Measurements from ENCODE around the gene ARMC5. TPM values are rescaled to one million over a fixed set of nuclear protein-coding genes. Genes with fewer than 3 reads are reported as not detected.
"Not testable (repeated sequence)": the region's sequence is repeated elsewhere in the genome, so short reads cannot be mapped to it uniquely, and the experiment has no call there.

Gene ARMC5
- total RNA-seq, 1 experiment from 2014 or later: 12.7 TPM

DNA sequence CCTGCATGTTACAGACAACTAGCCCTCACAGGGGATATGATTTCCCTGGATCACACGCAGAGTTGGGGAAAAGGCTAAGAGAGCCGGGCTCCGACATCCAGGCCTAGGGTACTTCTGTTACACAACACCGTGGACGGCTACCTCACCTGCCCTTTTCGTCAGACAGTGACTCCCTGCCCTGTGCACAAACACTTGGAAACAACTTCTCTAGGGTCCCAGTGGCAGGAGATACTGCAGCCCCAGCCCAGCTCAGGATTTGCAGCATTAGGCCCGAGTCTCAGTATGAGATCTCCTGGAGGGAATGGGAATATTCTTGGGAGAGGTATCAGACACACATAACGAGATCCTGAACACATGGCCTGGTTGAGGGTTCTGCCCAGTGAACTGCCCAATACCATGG is 40.6 kb downstream of the ARMC5 start:
- no peak overlapping the region for H3K4me3 ChIP-seq
- peaks cover 26% of the 10 kb centered on the region for H3K36me3 ChIP-seq
- no peak for DNase-seq
- no peaks in the 10 kb centered on the region for H3K9me3 ChIP-seq
- H3K27me3 ChIP-seq: no peaks in the 10 kb centered on the region

GRCh38 chr16:31501226-31501965 is 42.1 kb downstream of the ARMC5 start:
- H3K27me3 ChIP-seq: no peaks in the 10 kb centered on the region
- no peaks in the 10 kb centered on the region for H3K9me3 ChIP-seq
- peaks cover 36% of the 10 kb centered on the region for H3K36me3 ChIP-seq
- no peak overlapping the region for H3K4me3 ChIP-seq
- DNase-seq: no peak

- no peak for DNase-seq
- no peaks in the 10 kb centered on the region for H3K27me3 ChIP-seq
- no peaks in the 10 kb centered on the region for H3K9me3 ChIP-seq
- peaks cover 38% of the 10 kb centered on the region for H3K36me3 ChIP-seq
- H3K4me3 ChIP-seq: no peak overlapping the region
Observed at GRCh38 chr16:31501966-31502348, 42.7 kb downstream of the ARMC5 start.

DNA sequence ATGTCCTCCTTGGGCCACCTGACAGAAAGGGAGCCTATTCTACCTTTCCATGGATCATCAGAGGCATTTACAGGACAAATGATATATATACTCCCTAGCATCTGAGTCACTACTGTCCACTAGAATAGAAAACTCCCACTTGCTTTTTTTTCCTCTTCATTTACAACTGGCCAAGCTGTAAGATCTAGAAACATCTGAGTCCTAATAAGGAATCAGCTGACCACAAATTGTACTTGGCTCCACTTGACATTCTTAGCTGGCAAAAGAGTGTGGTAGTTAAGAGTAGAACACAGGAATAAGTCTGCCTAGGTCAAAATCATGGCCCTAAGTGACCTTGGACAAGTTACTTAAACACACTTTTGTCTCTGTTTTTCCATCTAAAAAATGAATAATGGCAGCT is 43.7 kb downstream of the ARMC5 start:
- no peaks in the 10 kb centered on the region for H3K9me3 ChIP-seq
- no peaks in the 10 kb centered on the region for H3K27me3 ChIP-seq
- DNase-seq: no peak

GRCh38 chr16:31503555-31503954 is 44.3 kb downstream of the ARMC5 start:
- peaks cover 39% of the 10 kb centered on the region for H3K36me3 ChIP-seq
- H3K27me3 ChIP-seq, DNase-seq, H3K4me3 ChIP-seq, H3K9me3 ChIP-seq: not testable (repeated sequence)

More for the DNA sequence above, 43.7 kb downstream of the ARMC5 start:
- Histone ChIP-seq H3K4me3 (no peak overlapping the region), H3K36me3 (peaks cover 41% of the 10 kb centered on the region)

DNA sequence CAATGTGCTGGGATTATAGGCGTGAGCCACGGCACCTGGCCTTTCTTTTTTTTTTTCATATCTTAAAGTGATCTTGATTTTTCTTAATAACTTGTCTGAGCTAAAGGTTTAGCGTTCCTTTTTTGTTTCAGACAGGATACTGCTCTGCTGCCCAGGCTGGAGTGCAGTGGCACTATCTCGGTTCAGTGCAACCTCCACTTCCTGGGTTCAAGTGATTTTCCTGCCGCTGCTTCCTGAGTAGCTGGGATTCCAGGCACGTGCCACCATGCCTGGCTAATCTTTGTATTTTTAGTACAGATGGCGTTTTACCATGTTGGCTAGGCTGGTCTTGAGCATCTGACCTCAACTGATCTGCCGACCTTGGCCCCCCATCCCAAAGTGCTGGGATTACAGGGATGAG is 44.9 kb downstream of the ARMC5 start:
- Histone ChIP-seq H3K4me3 (no peak overlapping the region), H3K27me3 (no peaks in the 10 kb centered on the region), H3K36me3 (peaks cover 33% of the 10 kb centered on the region), H3K9me3 (no peaks in the 10 kb centered on the region)
- no peak for DNase-seq

- DNase-seq: no peak
- H3K4me3 ChIP-seq: no peak overlapping the region
- peaks cover 24% of the 10 kb centered on the region for H3K36me3 ChIP-seq
- no peaks in the 10 kb centered on the region for H3K9me3 ChIP-seq
- H3K27me3 ChIP-seq: no peaks in the 10 kb centered on the region
Observed at GRCh38 chr16:31505483-31505882, 46.2 kb downstream of the ARMC5 start.

- Histone ChIP-seq H3K9me3 (peaks cover 4% of the 10 kb centered on the region), H3K27me3 (no peaks in the 10 kb centered on the region), H3K4me3 (peak overlapping the region; percentile 84), H3K36me3 (peaks cover 23% of the 10 kb centered on the region)
- no peak for DNase-seq
Observed at GRCh38 chr16:31507617-31507928, 48.3 kb downstream of the ARMC5 start.

DNA sequence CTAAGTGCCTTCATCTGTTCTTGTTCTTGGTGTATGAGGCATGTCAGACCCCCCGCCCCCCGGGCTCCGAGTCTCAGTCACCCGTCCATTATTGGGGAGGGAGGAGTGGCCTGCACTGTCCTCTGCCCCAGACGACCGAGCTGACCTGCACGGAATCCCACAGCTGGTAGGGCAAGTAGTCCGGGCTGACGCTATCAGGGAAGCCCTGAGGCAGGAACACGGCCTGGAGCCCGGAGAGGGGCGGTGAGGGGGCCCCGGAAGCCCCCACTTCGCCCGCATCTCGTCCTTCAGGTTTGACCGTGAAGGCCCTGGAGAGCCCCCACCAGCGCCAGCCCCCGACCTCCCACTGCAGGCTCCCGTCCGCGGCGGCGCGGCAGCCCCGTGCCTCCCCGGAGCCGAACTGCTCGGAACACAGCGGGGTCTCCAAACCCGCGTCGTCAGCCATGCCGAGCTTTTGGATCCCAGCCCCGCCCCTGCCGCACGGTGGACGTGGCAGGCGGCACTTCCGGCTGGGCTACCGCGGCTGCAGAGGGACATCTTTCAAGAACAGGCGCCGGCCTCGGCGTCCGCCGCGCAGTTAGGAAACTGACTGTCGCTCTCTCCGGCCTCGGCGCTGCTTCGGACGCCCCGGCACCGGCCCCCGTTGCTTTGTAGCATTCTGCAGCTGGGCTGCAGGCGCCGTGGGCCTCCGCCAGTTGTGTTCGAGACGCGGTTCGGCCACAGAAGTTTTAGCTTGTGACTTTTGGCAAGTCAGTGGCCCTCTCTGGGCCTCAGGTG is 48.8 kb downstream of the ARMC5 start, which contains the start of gene RUSF1:
RUSF1 (minus strand) TSS at position 463 of the 777 bp plus-strand sequence; CDS start at position 445, 18 bp downstream.
- Histone ChIP-seq H3K27me3 (no peaks in the 10 kb centered on the region), H3K9me3 (peaks cover 8% of the 10 kb centered on the region), H3K36me3 (peaks cover 23% of the 10 kb centered on the region), H3K4me3 (peak within 1 kb of the TSS; percentile 84)
- DNase-seq: peak; percentile 95

- Histone ChIP-seq H3K27me3 (no peaks in the 10 kb centered on the region), H3K9me3 (peaks cover 8% of the 10 kb centered on the region), H3K4me3 (peak overlapping the region; percentile 84), H3K36me3 (peaks cover 17% of the 10 kb centered on the region)
- DNase-seq: no peak
Observed at GRCh38 chr16:31508706-31509195, 49.5 kb downstream of the ARMC5 start.

- no peaks in the 10 kb centered on the region for H3K36me3 ChIP-seq
- DNase-seq: peak; percentile 44
- H3K4me3 ChIP-seq: no peak overlapping the region
- H3K9me3 ChIP-seq: peaks cover 8% of the 10 kb centered on the region
- no peaks in the 10 kb centered on the region; the same call in 1 of the 2 replicates for H3K27me3 ChIP-seq
Observed at GRCh38 chr16:31513126-31513525, 53.8 kb downstream of the ARMC5 start.

- H3K9me3 ChIP-seq: peaks cover 8% of the 10 kb centered on the region
- DNase-seq: no peak
Observed at GRCh38 chr16:31513884-31514283, 54.6 kb downstream of the ARMC5 start.

More at GRCh38 chr16:31513884-31514283, 54.6 kb downstream of the ARMC5 start:
- Histone ChIP-seq H3K27me3 (no peaks in the 10 kb centered on the region; the same call in 1 of the 2 replicates), H3K4me3 (no peak overlapping the region), H3K36me3 (no peaks in the 10 kb centered on the region)

Other genes starting within 250 kb of the ARMC5 start
- not detected in 2 replicates for gene TRIM72, start 245.4 kb upstream of the ARMC5 start, total RNA-seq (2014; rRNA removed; shearing (Covaris generic); ENCODE audit: low replicate concordance)
- not detected in 2 replicates for gene PYDC1, start 242.4 kb upstream of the ARMC5 start, total RNA-seq (2014; rRNA removed; shearing (Covaris generic); ENCODE audit: low replicate concordance)
- not detected in 2 replicates for gene ITGAM, start 199.5 kb upstream of the ARMC5 start, total RNA-seq (2014; rRNA removed; shearing (Covaris generic); ENCODE audit: low replicate concordance)
- 0.46 TPM in 1 of 2 replicates, not detected in the other for gene ITGAX, start 104.3 kb upstream of the ARMC5 start, total RNA-seq (2014; rRNA removed; shearing (Covaris generic); ENCODE audit: low replicate concordance)
- gene ITGAD, start 66.2 kb upstream of the ARMC5 start, total RNA-seq (2014; rRNA removed; shearing (Covaris generic); ENCODE audit: low replicate concordance): not detected in 2 replicates
- not detected in 2 replicates for gene COX6A2, start 31.1 kb upstream of the ARMC5 start, total RNA-seq (2014; rRNA removed; shearing (Covaris generic); ENCODE audit: low replicate concordance)
- not detected in 2 replicates for gene ZNF843, start 16.7 kb upstream of the ARMC5 start, total RNA-seq (2014; rRNA removed; shearing (Covaris generic); ENCODE audit: low replicate concordance)
- 39.1 and 48.1 TPM in 2 replicates for gene TGFB1I1, start 12.7 kb downstream of the ARMC5 start, total RNA-seq (2014; rRNA removed; shearing (Covaris generic); ENCODE audit: low replicate concordance)
- not detected in 2 replicates for gene SLC5A2, start 23.6 kb downstream of the ARMC5 start, total RNA-seq (2014; rRNA removed; shearing (Covaris generic); ENCODE audit: low replicate concordance)
- 20.6 and 27.9 TPM in 2 replicates for gene RUSF1, start 48.9 kb downstream of the ARMC5 start, total RNA-seq (2014; rRNA removed; shearing (Covaris generic); ENCODE audit: low replicate concordance)
- gene AHSP, start 68.4 kb downstream of the ARMC5 start, total RNA-seq (2014; rRNA removed; shearing (Covaris generic); ENCODE audit: low replicate concordance): not detected in 2 replicates